LoVo (cell line): ENCODE results near the gene CSGALNACT2.

Experiments
- DNase-seq: peaks from one replicate; pipeline ENCODE4 v3.0.0-alpha.2; 2016; ENCODE audit warnings: low spot score

CSGALNACT2 gene

DNA sequence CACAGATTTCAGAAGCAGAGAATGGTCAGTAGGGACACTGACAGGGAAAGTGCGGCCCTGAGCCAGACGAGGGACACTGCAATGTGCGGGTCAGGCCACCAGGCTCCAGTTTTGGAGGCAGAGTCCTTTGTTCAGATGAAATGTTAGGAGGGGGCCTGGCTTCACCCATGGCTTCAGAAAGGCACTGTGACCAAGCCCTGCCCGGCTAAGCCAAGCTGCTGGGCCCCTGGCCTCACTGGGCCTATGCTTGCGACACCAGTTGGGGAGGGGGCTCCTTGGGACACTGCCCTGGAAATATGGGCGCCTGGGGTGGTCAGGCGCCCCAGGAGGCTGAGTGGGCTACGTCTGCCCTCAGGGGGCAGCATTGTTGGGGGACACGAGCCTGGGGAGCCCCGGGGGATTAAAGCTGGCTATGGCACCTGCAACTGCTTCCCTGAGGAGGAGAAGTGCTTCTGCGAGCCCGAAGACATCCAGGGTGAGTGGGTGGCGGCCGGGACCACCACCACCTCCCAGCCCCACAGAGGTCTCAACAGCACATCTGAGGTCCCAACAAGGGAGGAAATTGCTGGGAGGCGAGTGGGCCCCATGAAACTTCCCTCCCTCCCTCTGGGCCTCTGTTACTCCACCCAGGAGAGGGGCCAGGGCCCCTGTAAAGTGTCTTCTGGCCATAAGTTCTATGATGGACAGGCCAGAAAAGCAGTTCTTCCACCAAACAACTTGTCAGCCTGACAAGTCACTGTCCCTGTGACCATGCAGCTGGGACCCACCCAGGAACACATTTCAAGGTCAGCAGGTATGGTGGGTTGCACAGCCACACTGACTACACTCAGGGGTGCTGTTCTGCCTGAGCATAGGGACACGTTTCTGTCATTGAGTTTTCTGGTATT lies 24.8 kb upstream of the CSGALNACT2 start:
- DNase-seq, result no peak

GRCh38 chr10:43114088-43114742 lies 24.0 kb upstream of the CSGALNACT2 start:
- DNase-seq, result no peak

DNA sequence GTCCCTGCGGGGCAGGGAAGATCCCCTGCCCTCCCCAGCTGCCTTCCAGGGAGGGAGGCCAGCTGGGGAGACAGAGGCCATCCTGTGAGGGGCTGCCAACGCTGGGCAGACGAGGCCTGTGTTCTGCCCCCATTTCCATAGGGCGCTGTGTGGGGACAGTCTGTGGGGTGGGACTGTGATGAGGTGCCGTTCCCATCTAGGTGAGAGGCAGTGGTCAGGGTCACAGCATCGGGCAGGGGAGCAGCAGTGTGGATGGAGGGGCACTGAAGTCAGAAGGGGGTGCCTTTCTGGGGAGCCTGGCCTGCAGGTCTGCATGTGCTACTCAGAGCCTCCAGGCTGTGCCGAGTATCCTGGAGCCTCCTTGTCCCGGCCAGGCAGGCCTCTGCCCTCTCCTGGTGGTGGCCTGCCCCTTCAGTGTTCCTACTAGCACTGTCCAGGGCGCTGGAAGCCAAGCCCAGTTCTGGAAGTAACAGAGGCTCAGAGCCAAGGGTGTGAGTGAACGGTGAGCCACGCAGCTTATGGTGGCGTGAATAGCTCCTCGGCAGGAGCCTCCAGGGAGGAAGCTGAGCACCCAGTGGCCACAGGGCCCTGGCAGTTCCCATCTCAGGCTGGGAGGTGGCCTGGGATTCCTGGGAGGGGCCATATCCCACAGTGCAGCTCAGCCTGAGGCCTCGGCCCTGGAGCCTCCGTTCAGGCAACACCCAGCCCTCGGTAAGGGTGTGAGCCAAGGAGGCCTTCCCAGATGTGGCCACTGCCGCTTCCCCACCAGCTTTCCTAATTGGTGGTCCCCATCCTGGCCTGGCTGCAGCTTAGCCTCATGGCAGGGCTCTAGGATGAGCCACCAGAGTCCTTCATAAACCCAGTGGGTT lies 23.3 kb upstream of the CSGALNACT2 start:
- DNase-seq, result no peak

DNA sequence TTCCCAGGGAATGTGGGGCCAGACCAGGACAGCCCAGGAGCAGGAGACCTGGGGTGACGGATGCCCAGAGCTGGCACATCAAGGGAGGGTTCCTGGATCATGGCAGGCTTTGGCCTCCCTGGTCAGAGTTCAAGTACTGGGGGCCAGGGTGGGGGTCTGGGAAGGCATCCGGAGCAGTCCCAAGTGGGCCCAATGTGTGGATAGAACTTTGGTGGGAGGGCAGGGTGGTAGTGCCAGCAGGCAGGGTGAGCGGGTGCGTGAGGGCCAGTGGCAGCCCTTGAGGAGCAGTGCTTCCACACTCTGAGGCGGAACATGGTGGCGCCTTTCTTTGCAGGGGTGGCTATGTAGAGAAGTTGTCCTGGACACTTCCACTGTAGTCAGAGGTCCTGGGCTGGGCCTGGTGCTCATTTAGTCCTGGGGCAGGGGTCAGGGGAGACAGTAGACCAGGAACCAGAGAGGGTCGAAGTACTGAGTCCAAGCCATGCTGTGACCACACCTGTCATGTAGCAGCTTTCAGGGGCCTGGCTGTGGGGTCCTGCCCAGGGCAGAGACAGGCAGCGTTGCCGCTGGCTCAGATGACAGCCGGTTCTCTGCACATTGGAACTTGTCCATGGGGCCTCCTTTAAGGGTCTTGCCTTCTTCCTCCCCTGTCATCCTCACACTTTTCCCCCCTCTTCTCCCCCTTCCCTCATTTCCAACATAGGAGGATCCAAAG lies 22.2 kb upstream of the CSGALNACT2 start:
- no peak for DNase-seq

DNA sequence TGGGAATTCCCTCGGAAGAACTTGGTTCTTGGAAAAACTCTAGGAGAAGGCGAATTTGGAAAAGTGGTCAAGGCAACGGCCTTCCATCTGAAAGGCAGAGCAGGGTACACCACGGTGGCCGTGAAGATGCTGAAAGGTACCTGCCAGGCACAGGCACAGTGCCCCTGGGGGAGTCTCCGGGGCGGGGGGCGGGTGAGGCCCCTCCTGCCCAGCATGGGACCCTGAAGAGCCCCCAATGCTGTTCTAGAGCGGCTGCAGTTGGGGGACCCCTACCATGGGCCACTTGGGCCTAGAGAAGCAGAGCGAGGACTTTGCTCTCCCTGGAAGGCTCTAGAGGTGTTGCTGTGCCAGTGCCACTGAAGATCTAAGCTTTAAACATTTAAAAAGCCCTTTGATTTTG lies 21.6 kb upstream of the CSGALNACT2 start:
- no peak for DNase-seq

DNA sequence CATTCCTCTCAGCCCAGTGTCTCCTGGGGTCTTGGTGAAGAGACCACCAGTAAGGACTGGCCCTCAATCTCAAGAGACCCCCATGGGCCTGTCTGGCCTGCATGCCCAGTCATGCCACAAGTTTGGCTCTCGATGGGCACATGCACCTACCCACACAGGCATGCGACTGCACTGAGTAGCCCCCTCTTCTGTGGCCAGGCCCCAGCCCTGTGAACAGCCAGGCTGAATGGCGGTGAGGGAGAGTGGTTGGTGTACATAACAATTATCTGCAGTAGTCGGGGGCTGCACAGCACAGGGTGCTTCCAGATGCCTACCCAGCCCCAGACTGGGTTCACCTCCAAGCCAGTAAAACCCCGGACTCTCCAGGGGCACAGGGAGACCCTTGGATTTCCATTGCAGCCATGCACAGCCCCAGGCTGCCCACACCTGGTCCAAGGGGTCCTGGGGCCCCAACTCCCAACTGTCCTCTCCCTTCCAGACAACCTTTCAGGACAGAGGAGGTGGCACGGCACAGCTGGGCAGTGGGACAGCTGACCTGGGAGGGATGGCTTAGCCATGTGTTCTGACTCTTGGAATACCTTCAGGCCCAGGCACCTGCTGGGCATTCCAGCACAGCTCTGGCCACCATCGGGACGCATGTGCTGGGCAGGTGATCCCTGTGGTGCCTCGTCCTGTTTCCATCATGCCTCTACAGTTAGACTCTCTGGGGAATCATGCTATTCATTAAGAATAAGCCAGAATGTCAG lies 21.0 kb upstream of the CSGALNACT2 start:
- DNase-seq, result no peak

DNA sequence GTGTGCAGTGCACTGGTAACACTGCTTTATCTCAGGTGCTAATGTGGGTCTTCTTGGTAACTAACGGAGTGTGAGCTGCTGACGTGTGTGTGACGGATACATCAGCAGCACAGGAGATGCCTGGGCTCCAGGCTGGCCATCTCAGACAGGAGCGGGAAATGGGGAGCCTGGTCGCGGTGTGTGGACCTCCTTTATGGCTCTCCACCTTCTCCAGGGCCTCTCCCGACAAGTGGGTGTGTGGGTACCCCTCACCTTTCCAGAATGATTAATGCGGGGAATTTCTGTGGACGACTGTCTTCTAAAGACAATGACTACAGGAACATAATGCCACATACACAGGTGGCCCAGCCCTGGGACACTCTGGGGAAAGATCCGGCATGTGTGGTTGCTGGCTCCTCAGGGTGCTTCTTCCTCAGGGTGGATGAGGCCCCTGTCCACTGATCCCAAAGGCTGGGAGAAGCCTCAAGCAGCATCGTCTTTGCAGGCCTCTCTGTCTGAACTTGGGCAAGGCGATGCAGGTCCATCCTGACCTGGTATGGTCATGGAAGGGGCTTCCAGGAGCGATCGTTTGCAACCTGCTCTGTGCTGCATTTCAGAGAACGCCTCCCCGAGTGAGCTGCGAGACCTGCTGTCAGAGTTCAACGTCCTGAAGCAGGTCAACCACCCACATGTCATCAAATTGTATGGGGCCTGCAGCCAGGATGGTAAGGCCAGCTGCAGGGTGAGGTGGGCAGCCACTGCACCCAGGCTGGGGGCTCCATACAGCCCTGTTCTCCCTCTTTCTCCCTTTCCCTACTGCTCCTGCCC lies 20.3 kb upstream of the CSGALNACT2 start:
- no peak for DNase-seq

DNA sequence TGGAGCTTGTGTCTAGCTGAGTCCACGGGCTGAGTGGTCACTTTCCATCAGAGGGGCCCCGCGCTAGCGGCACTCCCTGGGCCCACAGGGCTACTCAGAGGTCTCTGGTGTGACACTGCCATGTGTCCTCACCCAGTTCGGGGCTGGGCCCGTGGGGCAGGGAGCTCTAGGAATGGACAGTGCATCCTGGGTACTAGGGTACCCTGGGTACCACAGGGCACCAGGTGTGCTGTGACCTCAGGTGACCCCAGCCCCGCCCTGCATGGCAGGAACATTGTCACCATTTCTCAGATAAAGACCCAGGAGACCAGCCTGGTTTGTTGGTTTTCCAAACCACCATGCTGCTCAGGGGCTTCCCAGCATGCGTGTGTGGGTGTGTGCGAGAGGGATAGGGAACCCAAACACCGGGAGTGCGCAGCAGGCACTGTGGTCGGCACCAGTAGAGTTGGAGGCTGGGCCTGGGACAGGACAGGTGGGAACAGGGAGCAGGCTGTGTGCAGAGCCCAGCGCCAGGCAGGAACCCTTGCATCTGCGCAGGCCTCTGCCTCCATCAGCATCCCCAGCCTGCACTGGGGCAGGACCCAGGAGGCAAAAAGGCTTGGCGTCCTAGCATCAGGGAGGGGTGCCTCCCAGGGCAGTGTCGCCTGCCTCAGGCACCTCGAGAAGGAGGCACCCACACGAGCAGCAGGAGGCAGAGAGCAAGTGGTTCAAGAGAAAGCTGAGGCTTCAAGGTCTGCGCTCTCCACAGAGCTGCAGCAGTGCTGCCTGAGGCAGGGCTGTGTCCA lies 19.4 kb upstream of the CSGALNACT2 start:
- DNase-seq, result no peak

DNA sequence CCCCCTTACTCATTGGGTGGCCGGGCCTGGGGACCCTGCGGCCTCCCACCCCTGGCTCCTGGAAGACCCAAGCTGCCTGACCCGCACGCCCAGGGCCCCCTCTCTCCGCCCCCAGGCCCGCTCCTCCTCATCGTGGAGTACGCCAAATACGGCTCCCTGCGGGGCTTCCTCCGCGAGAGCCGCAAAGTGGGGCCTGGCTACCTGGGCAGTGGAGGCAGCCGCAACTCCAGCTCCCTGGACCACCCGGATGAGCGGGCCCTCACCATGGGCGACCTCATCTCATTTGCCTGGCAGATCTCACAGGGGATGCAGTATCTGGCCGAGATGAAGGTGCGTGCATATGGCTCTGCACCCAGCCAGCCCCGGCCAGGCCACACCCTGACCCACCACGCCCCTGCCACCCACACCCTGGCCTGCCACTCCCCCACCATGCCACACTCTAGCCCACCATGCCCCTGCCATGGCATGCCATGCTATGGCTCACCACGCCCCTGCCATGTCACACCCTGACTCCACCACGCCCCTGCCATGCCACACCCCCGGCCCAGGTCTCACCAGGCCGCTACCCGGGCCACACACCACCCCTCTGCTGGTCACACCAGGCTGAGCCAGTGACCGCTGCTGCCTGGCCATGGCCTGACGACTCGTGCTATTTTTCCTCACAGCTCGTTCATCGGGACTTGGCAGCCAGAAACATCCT lies 18.7 kb upstream of the CSGALNACT2 start:
- DNase-seq, result no peak

- no peak for DNase-seq
These were observed 17.9 kb upstream of the CSGALNACT2 start for GRCh38 chr10:43120116-43120928.

DNA sequence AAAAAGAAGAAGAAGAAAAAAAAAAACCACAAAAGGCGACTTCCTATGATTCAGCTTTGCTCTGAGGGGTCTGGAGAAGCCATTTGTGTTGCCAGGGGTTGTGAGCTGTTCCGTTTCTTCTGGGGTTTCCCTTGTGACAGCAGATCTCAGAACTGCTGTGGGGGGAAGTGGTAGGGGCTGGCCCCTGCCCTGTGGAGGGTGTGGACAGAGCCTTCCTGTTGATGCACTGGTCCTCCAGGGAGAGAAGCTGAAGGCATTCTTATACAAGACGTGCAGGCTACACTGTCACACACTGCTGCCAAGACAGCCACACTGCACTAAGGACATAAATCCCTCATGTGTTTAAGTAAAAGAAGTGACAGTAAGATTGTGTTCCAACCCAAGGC lies 17.3 kb upstream of the CSGALNACT2 start:
- DNase-seq, result no peak

GRCh38 chr10:43121444-43121843 lies 16.8 kb upstream of the CSGALNACT2 start:
- DNase-seq, result no peak

DNA sequence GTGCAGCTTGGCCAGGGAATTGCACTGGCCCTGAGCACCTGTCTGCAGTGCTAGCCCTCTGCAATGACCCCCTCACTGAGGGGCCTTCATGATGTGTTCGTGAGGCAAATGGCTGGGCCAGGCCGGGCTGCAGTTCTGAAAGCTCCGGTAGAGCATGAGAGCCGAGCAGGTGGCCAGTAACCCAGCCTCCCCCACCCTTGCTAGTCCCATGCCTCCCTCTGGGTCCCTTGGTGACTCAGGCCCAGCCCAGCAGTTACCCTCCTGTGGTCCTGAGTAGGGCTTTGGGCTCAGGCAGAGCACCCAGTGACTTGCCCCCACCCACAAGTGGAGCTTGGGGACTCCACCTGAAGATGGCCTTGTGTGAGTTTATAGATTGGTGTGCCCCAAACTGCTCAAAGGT lies 16.1 kb upstream of the CSGALNACT2 start:
- no peak for DNase-seq

DNA sequence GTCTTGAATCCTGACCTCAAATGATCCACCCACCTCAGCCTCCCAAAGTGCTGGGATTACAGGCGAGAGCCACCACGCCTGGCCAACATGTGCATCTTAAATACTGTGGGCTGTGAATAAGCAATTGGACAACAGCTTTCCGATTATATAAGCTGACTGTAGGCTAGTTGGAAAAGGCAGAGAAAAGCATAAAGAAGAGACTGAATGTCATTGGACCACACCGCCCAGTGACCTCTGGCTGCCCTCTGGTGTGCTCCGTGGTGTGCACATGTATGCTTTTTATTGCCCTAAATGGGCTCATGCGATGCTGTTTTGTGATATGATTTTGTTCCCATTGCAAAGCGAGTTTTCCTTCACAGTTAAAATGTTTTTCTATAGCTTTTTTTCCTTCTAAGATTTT lies 15.4 kb upstream of the CSGALNACT2 start:
- DNase-seq, result no peak

DNA sequence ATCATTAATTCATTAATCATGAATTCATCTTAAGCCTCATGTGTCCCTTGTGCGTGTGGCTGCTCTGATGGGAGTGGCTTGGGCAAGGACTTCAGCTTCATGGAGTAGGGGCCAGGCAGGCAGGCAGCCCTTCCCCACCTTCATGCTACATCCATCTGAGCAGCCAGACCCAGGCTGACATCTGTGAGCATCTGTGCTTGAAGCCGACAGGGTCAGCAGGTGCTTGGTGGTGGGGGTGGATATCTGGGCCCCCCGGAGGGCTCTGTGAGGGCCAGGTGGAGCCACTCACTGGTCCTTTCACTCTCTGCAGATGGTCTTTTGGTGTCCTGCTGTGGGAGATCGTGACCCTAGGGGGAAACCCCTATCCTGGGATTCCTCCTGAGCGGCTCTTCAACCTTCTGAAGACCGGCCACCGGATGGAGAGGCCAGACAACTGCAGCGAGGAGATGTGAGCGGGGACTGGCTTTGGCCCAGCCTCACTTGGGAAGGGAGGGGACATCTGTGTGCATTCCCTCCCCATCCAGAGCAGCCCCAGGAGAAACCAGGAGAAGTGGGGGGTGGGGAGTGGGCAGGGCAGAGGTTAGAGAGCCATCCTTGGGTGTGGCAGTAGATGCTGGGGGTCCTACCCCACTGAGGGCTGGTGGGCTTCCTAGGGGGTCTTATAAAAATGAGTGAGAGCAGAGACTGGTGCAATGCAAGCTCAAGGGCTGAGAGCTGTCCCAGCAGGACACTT lies 14.7 kb upstream of the CSGALNACT2 start:
- no peak for DNase-seq

DNA sequence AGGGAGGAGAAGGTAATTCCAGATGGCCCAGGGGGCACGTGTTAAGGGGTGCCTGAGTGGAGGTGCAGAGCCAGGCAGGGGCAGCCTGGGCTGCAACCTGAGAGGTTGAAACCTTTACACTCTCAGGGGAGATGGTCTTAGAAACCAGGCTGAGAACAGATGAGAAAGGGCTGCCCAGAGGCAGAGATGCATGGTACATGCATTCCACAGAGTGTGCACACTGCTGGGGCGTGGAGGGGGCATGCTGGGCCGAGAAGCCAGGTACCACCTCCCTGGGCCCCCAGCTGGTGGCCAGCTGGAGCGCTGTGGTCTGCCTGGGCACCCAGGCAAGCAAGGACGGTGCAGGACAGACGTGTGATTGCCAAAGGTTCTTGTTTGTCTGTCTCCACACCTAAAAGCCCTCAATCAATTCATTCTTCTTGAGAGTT lies 14.1 kb upstream of the CSGALNACT2 start:
- no peak for DNase-seq

DNA sequence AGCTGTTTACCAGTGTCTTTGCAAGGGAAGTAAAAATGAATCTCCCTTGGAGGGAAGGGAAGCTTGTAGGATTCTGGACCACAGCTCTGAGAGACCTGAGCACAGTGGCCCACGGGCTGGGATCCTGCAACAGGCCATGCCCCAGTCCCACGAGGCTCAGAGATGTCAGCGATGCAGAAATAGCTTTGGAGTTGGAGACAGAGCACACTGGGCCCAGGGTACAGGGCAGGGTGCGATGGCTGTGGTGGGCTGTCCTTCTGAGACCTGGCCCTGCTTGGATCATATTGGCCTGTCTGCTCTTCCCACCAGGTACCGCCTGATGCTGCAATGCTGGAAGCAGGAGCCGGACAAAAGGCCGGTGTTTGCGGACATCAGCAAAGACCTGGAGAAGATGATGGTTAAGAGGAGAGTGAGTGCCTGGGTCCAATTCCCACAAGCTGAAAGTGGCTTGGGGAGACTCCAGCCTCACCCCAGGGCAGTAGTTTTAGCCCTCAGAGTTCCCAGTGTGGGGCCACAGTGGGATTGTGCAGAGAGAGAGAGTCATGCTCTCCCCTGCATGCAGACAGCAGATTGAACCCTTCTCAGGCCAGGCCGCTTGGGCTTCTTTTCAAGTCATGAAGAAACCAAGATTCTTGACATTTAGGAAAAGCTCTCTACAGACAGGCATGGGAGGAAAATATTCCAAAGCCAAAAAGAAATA lies 13.5 kb upstream of the CSGALNACT2 start:
- DNase-seq, result no peak
